CD4-positive, alpha-beta T cell (primary cell): ENCODE results near the gene ROR1. TPM values are rescaled to one million over a fixed set of nuclear protein-coding genes. Genes with fewer than 3 reads are reported as not detected.
A peak's percentile ranks its signal among the peaks of the same experiment; 100 is the strongest.

ENCODE experiments used
- ATAC-seq: fragments of 200-7000 bp; cut with Tn5 transposase; one replicate; pipeline ENCODE4 v1.10.0; 2022; ENCODE audit warnings: mild to moderate bottlenecking; ENCODE audit not compliant: poor library complexity
- CTCF ChIA-PET: fragments of 350-600 bp; sonication (Branson Sonifier 250); formaldehyde crosslinking; loops from one replicate; lab custom pipeline; 2021; ENCODE audit warnings: antibody characterized with exemption, inconsistent platforms; lab: Charles Lee
- POLR2A ChIA-PET: fragments of 350-600 bp; sonication (Branson Sonifier 250); formaldehyde crosslinking; loops from one replicate; lab custom pipeline; 2021; ENCODE audit warnings: antibody characterized with exemption, inconsistent platforms; lab: Charles Lee
- DNase-seq, 14 experiments: peaks; one replicate each; pipeline ENCODE4 v3.0.0-alpha.2; 2013 to 2020; ENCODE audit warnings: mixed read lengths in 2 of 14
- H3K27ac ChIP-seq, 2 donors: one replicate each; pipeline versions ENCODE4 v1.5.1 to v1.7.0; 2013; ENCODE audit warnings: low read length in 2 of 2, low read depth in 1 of 2, mild to moderate bottlenecking in 1 of 2
- H3K27me3 ChIP-seq, 2 experiments: 1 replicate in 1 of 2; 2 replicates in 1 of 2; pipeline versions ENCODE4 v1.6.1 to v1.7.0; 2013; ENCODE audit warnings: low read length in 2 of 2, control low read depth in 1 of 2, mild to moderate bottlenecking in 1 of 2, moderate library complexity in 1 of 2; ENCODE audit not compliant: insufficient read depth in 2 of 2, control insufficient read depth in 1 of 2
- H3K36me3 ChIP-seq: one replicate; pipeline ENCODE4 v1.6.1; 2013; ENCODE audit warnings: low read length, control low read depth; ENCODE audit not compliant: insufficient read depth
- H3K4me1 ChIP-seq: one replicate; pipeline ENCODE4 v1.6.1; 2013; ENCODE audit warnings: low read length, control low read depth; ENCODE audit not compliant: insufficient read depth
- H3K4me3 ChIP-seq: one replicate; pipeline ENCODE4 v1.5.1; 2013; ENCODE audit warnings: mild to moderate bottlenecking, low read length, moderate library complexity
- H3K9me3 ChIP-seq, 2 experiments: 1 replicate in 1 of 2; 2 replicates in 1 of 2; pipeline versions ENCODE4 v1.6.1 to v1.7.0; 2013; ENCODE audit warnings: low read length in 2 of 2, mild to moderate bottlenecking in 2 of 2, control low read depth in 1 of 2, moderate library complexity in 1 of 2; ENCODE audit not compliant: control insufficient read depth in 1 of 2, insufficient read depth in 1 of 2
- H3K27ac Mint-ChIP-seq: one replicate; pipeline ENCODE4 v1.8.0; 2020; ENCODE audit warnings: mixed read lengths
- H3K27me3 Mint-ChIP-seq: one replicate; pipeline ENCODE4 v1.8.0; 2021; ENCODE audit warnings: mixed read lengths
- H3K36me3 Mint-ChIP-seq: one replicate; pipeline ENCODE4 v1.8.0; 2021; ENCODE audit warnings: low read depth, mixed read lengths
- H3K4me1 Mint-ChIP-seq: one replicate; pipeline ENCODE4 v1.8.0; 2021; ENCODE audit warnings: low read depth, mixed read lengths
- H3K4me3 Mint-ChIP-seq: one replicate; pipeline ENCODE4 v1.8.0; 2020; ENCODE audit warnings: mild to moderate bottlenecking, mixed read lengths
- H3K9me3 Mint-ChIP-seq: one replicate; pipeline ENCODE4 v1.8.0; 2020; ENCODE audit warnings: mixed read lengths
- CTCF ChIP-seq: fragments of 200-600 bp; IDR thresholded peaks from one replicate; pipeline ENCODE4 v1.8.0; 2022; ENCODE audit warnings: antibody characterized with exemption, mild to moderate bottlenecking
- intact Hi-C, 2 experiments: fragments of 100-400 bp; cut with DNase I in 1 of 2; cut with micrococcal nuclease in 1 of 2; formaldehyde crosslinking; loops; one replicate each; pipeline versions ENCODE4 v1.15.1 to v1.9.0; 2023 to 2025; cut with DNase I, micrococcal nuclease
- total RNA-seq, 174 experiments: library from RNA in 2 of 174; stranded (reverse) in 2 of 174; gene quantifications; one replicate each; pipeline ENCODE4 v1.2.3 and lab custom pipeline; 2021 to 2026

The ROR1 gene
- total RNA-seq, 2 experiments from 2014 or later = not detected

DNA sequence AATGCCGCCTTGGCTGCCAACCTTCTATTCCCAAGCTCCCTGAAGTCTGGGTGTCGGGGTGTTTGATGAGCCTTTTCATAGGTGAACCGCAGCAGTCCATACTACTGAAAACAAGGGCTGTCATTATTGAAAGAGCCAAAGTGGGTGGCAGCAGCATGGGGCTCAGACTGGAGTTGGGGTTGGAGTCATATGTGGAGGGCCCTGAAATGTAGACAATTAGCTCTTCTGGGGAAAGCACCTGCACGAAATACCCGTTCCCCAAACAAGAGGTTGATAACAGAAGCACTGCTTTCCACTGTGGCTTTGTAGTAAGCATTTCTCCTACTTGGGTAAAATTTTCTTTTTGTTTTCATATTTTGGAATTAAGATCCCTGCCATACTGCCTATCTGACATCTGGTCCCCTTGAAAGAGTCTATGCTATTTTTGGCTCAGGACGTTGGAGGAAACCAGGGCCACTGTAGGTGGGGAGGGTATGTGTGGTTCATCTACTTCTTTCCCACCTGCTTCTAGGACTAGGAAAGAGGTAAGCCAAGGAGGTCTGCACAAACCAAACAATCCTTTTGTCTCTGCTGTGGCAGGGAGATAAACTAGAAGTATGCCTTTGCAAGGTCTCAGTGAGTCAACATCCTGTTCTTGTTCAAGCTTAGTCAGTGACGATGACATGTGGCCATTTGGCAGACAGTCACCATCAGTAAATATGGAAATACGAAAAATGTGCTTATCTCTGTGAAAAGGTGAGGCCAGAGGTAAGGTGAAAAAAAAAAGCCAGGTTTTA lies 232.6 kb downstream of the ROR1 start:
- H3K27me3 Mint-ChIP-seq = peaks cover 4% of the 10 kb centered on the region
- no peaks in the 10 kb centered on the region for H3K9me3 ChIP-seq
- H3K36me3 ChIP-seq = no peaks in the 10 kb centered on the region
- no peaks in the 10 kb centered on the region for H3K9me3 Mint-ChIP-seq
- peaks cover 7% of the 10 kb centered on the region for H3K4me1 Mint-ChIP-seq
- no peak overlapping the region for H3K4me3 ChIP-seq
- H3K27ac Mint-ChIP-seq = no peak overlapping the region
- intact Hi-C loops = no loop called here
- no peaks in the 10 kb centered on the region for H3K27me3 ChIP-seq
- no peaks in the 10 kb centered on the region for H3K36me3 Mint-ChIP-seq
- TF ChIP-seq CTCF = no peak
- ATAC-seq (peak; percentile 32), DNase-seq (no peak)
- H3K27ac ChIP-seq = no peak overlapping the region
- no peak overlapping the region for H3K4me3 Mint-ChIP-seq
- ChIA-PET CTCF (interaction anchor here (1.1 kb wide), 1 partner anchor 27 kb away, joined by 3 read pairs; no protein-coding TSS in a partner anchor), POLR2A (no interaction called here)
- H3K4me1 ChIP-seq = no peaks in the 10 kb centered on the region

DNA sequence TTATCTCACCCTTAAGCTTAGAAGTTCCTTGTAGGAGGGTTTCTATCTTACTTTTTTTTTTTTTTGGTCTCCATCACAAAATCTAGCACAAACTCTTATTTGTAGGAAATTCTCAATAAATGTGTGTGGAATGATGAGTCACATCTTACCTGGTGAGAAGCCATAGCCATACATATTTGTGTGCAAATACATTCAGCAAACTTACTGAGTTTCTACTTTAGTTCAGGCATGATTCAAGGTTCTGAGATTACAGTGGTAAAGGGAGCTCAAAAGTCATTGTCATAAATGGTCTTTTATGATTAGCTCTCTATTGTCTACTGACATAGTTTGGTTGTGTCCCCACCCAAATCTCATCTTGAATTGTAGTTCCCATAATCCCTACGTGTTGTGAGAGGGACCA lies 236.5 kb downstream of the ROR1 start:
- no peaks in the 10 kb centered on the region for H3K36me3 Mint-ChIP-seq
- POLR2A ChIA-PET = no interaction called here
- H3K4me1 ChIP-seq = no peaks in the 10 kb centered on the region
- no peaks in the 10 kb centered on the region for H3K9me3 Mint-ChIP-seq
- H3K36me3 ChIP-seq = no peaks in the 10 kb centered on the region
- H3K27me3 Mint-ChIP-seq = no peaks in the 10 kb centered on the region
- no peak overlapping the region for H3K4me3 Mint-ChIP-seq
- CTCF ChIA-PET = no interaction called here
- intact Hi-C loops = no loop called here
- H3K27ac ChIP-seq = no peak overlapping the region
- peaks cover 0 to 2% of the 10 kb centered on the region in 2 experiments for H3K27me3 ChIP-seq
- TF ChIP-seq CTCF = no peak
- DNase-seq (no peak), ATAC-seq (no peak)
- H3K4me3 ChIP-seq = no peak overlapping the region
- H3K27ac Mint-ChIP-seq = no peak overlapping the region
- H3K4me1 Mint-ChIP-seq = peaks cover 7% of the 10 kb centered on the region
- no peaks in the 10 kb centered on the region for H3K9me3 ChIP-seq

- DNase-seq (no peak), ATAC-seq (no peak)
- TF ChIP-seq CTCF = no peak
- H3K4me1 ChIP-seq = no peaks in the 10 kb centered on the region
- no peak overlapping the region for H3K4me3 Mint-ChIP-seq
- H3K9me3 Mint-ChIP-seq = no peaks in the 10 kb centered on the region
- H3K27ac ChIP-seq = no peak overlapping the region
- no peak overlapping the region for H3K4me3 ChIP-seq
- intact Hi-C loops = no loop called here
- H3K9me3 ChIP-seq = no peaks in the 10 kb centered on the region
- H3K4me1 Mint-ChIP-seq = peaks cover 5% of the 10 kb centered on the region
- no peaks in the 10 kb centered on the region for H3K36me3 ChIP-seq
- ChIA-PET CTCF (no interaction called here), POLR2A (no interaction called here)
- H3K27me3 ChIP-seq = peaks cover 5% of the 10 kb centered on the region in 2 experiments
- no peak overlapping the region for H3K27ac Mint-ChIP-seq
- H3K36me3 Mint-ChIP-seq = no peaks in the 10 kb centered on the region
- H3K27me3 Mint-ChIP-seq = no peaks in the 10 kb centered on the region
Measured at GRCh38 chr1:64013395-64013794, 239.6 kb downstream of the ROR1 start.
